ENCODE measurements around the gene TAS1R2. TPM values are rescaled to one million over a fixed set of nuclear protein-coding genes. Genes with fewer than 3 reads are reported as not detected.

TAS1R2 gene
- total RNA-seq, 2 donors from 2014 or later, result not detected

- no peak overlapping the region for H3K4me3 ChIP-seq
- H3K9me3 ChIP-seq, result no peaks in the 10 kb centered on the region
- intact Hi-C loops (cut with DNase I), result no loop called here
- ATAC-seq (no peak), DNase-seq (no peak)
- WGBS, 2 donors, result 58 to 64% methylated on average over 3 of the region's 3 CpGs
- H3K27me3 ChIP-seq, result no peaks in the 10 kb centered on the region
- H3K36me3 ChIP-seq (replicated peaks in 1 of 2; ENCODE audit: insufficient read depth in 1 of 2, low read depth in 2 of 2), result no peaks in the 10 kb centered on the region
- H3K27ac ChIP-seq, result no peak overlapping the region
- TF ChIP-seq CTCF (IDR thresholded peaks at IDR 0.05), result no peak
- TF ChIP-seq POLR2A (IDR thresholded peaks at IDR 0.05), result no peak
- H3K4me1 ChIP-seq, result no peaks in the 10 kb centered on the region
Observed at GRCh38 chr1:18802231-18802630, 57.2 kb downstream of the TAS1R2 start.

GRCh38 chr1:18800258-18800657 lies 59.2 kb downstream of the TAS1R2 start:
- no peaks in the 10 kb centered on the region for H3K4me1 ChIP-seq
- no peak for ATAC-seq
- no peak overlapping the region for H3K27ac ChIP-seq
- H3K4me3 ChIP-seq, result no peak overlapping the region
- H3K9me3 ChIP-seq, result no peaks in the 10 kb centered on the region
- no peaks in the 10 kb centered on the region for H3K27me3 ChIP-seq
- no peaks in the 10 kb centered on the region for H3K36me3 ChIP-seq (replicated peaks in 1 of 2; ENCODE audit: insufficient read depth in 1 of 2, low read depth in 2 of 2)
- TF ChIP-seq CTCF (IDR thresholded peaks at IDR 0.05) (no peak), POLR2A (IDR thresholded peaks at IDR 0.05) (no peak)
- DNase-seq, result no peak
- intact Hi-C loops (cut with DNase I), result no loop called here
- WGBS, 2 donors, result 78 to 84% methylated on average over 4 to 6 of the region's 6 CpGs

DNA sequence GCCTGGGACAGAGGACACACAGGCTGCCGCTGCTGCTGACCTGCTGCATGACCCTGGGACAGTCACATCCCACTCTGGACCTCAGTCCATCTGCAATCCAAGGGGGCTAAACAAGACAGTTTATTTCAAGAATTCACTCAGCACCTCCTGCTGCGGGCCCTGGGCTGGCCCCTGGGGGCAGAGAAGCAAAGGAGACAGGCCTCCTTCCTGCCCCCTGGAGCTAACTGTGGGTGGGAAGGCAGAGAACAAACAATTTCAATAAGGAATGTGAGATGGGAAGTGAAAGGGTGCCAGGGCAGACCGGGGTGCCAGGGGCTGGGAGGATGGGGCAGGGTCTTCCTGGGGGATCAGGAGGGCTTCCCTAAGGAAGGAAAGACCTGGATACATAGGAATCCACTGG lies 60.0 kb downstream of the TAS1R2 start:
- no peak overlapping the region for H3K27ac ChIP-seq
- WGBS, 2 donors, result 51 to 72% methylated on average over 3 of the region's 3 CpGs
- intact Hi-C loops (cut with DNase I), result no loop called here
- DNase-seq (no peak), ATAC-seq (no peak)
- H3K36me3 ChIP-seq (replicated peaks in 1 of 2; ENCODE audit: insufficient read depth in 1 of 2, low read depth in 2 of 2), result no peaks in the 10 kb centered on the region
- no peak overlapping the region for H3K4me3 ChIP-seq
- no peaks in the 10 kb centered on the region for H3K9me3 ChIP-seq
- H3K4me1 ChIP-seq, result no peaks in the 10 kb centered on the region
- H3K27me3 ChIP-seq, result no peaks in the 10 kb centered on the region
- no peak for TF ChIP-seq POLR2A (IDR thresholded peaks at IDR 0.05)
- TF ChIP-seq CTCF (IDR thresholded peaks at IDR 0.05), result no peak

DNA sequence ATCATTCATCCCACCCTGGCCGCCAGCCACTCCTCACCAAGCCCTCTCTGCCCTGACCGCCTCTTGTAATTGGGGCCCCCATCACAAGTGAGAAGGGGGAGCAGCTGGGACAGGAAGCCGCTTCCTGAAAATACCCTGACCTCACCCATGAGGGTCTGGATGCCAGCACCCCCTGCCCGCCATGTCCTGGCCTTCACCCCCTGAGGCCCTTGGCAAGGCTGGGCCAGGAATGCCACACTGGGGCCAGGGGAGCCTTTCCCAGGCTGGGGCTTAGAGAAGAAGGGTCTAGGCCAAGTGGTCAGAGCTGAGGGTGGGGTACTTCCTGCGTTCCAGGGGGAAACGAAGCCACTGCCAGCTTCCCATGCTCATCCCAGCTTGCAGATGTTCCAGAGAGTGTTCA lies 60.5 kb downstream of the TAS1R2 start:
- DNase-seq, result no peak
- TF ChIP-seq CTCF (IDR thresholded peaks at IDR 0.05), result no peak
- TF ChIP-seq POLR2A (IDR thresholded peaks at IDR 0.05), result no peak
- 61 to 77% methylated on average over 2 to 6 of the region's 6 CpGs for WGBS, 2 donors

DNA sequence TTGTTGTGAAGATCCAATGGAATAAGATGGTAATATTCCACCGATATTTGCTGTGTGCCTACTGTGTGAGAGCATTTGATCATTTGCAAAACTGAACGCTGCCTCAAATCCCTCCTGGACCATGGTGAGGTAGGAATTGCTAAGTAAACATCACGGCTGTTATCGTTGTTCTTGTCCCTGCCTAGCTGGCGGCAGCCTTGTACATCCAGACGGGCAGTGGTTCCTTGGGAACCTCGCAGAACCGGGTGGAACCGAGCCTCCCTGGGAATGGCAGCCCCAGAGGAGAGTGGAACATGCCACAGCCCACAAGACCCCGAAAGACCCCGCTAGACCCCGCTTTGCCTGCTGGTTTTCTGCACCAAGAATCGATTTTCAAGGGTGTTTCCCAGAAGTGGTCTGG lies 60.9 kb downstream of the TAS1R2 start:
- ATAC-seq (no peak), DNase-seq (no peak)
- intact Hi-C loops (cut with DNase I), result no loop called here
- H3K36me3 ChIP-seq (replicated peaks in 1 of 2; ENCODE audit: insufficient read depth in 1 of 2, low read depth in 2 of 2), result no peaks in the 10 kb centered on the region
- TF ChIP-seq POLR2A (IDR thresholded peaks at IDR 0.05), result no peak
- TF ChIP-seq CTCF (IDR thresholded peaks at IDR 0.05), result no peak
- H3K4me1 ChIP-seq, result no peaks in the 10 kb centered on the region
- no peaks in the 10 kb centered on the region for H3K27me3 ChIP-seq
- 42 to 49% methylated on average over 10 to 13 of the region's 13 CpGs for WGBS, 2 donors
- no peaks in the 10 kb centered on the region for H3K9me3 ChIP-seq
- no peak overlapping the region for H3K4me3 ChIP-seq
- H3K27ac ChIP-seq, result no peak overlapping the region

More for the DNA sequence above, 60.5 kb downstream of the TAS1R2 start:
- intact Hi-C loops (cut with DNase I), result no loop called here
- Histone ChIP-seq H3K36me3 (replicated peaks in 1 of 2; ENCODE audit: insufficient read depth in 1 of 2, low read depth in 2 of 2) (no peaks in the 10 kb centered on the region), H3K27me3 (no peaks in the 10 kb centered on the region), H3K4me1 (no peaks in the 10 kb centered on the region), H3K9me3 (no peaks in the 10 kb centered on the region), H3K27ac (no peak overlapping the region), H3K4me3 (no peak overlapping the region)
- ATAC-seq, result no peak
